HCT116 (cell line): ENCODE data around the gene GALNT18.

Experiments
- CTCF ChIP-seq, 3 experiments: fragments of 200-600 bp in 1 of 3; sonication (generic) in 1 of 3; IDR thresholded peaks in 2 of 3; conservative IDR thresholded peaks in 1 of 3; 2 replicates each; pipeline ENCODE4 v1.5.1; 2012 to 2017; ENCODE audit warnings: low read depth in 2 of 3, low read length in 2 of 3, antibody characterized with exemption in 1 of 3, borderline replicate concordance in 1 of 3, control low read depth in 1 of 3, mild to moderate bottlenecking in 1 of 3, mixed read lengths in 1 of 3, mixed run types in 1 of 3, moderate library complexity in 1 of 3; ENCODE audit not compliant: insufficient read depth in 1 of 3
- EGR1 ChIP-seq: IDR thresholded peaks from 2 replicates; pipeline ENCODE4 v1.6.1; 2012; ENCODE audit warnings: low read depth
- EZH2 ChIP-seq: fragments of 200-600 bp; sonication (generic); IDR thresholded peaks from 2 replicates; pipeline ENCODE4 v1.6.1; 2017; ENCODE audit warnings: antibody characterized with exemption, mixed run types
- MAX ChIP-seq: IDR thresholded peaks from 2 replicates; pipeline ENCODE4 v1.6.1; 2012
- POLR2A ChIP-seq: IDR thresholded peaks from 2 replicates; pipeline ENCODE4 v1.7.0; 2011; ENCODE audit warnings: borderline replicate concordance; ENCODE audit not compliant: insufficient read depth, insufficient read length; ENCODE audit errors: extremely low read depth
- POLR2AphosphoS5 ChIP-seq: IDR thresholded peaks from 2 replicates; pipeline ENCODE4 v1.6.1; 2011; ENCODE audit warnings: mild to moderate bottlenecking, low read depth, low read length, moderate library complexity
- REST ChIP-seq: IDR thresholded peaks from 2 replicates; pipeline ENCODE4 v1.6.1; 2012; ENCODE audit warnings: low read depth
- SIN3A ChIP-seq: IDR thresholded peaks from 2 replicates; pipeline ENCODE4 v1.6.1; 2012; ENCODE audit warnings: low read depth

GRCh38 chr11:11476499-11476898 is 145.3 kb downstream of the GALNT18 start:
- no peak for TF ChIP-seq CTCF (IDR thresholded peaks at IDR 0.05 in 2 of 3, conservative IDR thresholded peaks at IDR 0.05 in 1 of 3; ENCODE audit: borderline replicate concordance in 1 of 3, insufficient read depth in 1 of 3, low read depth in 2 of 3, low read length in 2 of 3)
- TF ChIP-seq EZH2 = no peak
- no peak for TF ChIP-seq SIN3A
- no peak for TF ChIP-seq POLR2A
- no peak for TF ChIP-seq POLR2AphosphoS5
- no peak for TF ChIP-seq REST
- no peak for TF ChIP-seq EGR1
- TF ChIP-seq MAX = no peak
